Measurements from ENCODE around the gene COL10A1.

COL10A1 gene

DNA sequence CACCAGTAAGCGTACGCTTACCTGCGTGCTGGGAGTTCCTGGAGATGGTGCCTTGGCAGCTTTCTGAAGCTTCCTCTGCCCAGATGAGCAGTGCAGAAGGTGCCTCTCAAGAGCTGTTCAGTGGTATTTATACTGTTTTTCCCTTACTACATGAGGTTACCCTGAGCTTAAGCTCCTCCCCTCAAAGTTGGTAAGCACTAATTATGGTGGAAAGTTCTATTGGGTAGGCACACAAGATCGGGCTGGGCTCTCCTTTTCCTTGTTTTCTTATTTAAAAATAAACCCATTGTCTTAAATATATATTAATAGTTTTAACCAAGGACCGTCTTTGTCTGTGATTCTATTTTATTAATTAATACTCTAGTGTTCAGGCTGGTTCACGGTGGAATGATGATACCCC, at the start of gene COL10A1:
Gene COL10A1, minus strand, starts transcription at position 101 of the 400 bp plus-strand sequence. CDS start 640 bp downstream, outside the sequence.
- DNase-seq: no peak

GRCh38 chr6:116175344-116175743, 49.4 kb upstream of the COL10A1 start:
- no peak for DNase-seq

- no peak for DNase-seq
Measured at GRCh38 chr6:116173928-116174327, 48.0 kb upstream of the COL10A1 start.

DNA sequence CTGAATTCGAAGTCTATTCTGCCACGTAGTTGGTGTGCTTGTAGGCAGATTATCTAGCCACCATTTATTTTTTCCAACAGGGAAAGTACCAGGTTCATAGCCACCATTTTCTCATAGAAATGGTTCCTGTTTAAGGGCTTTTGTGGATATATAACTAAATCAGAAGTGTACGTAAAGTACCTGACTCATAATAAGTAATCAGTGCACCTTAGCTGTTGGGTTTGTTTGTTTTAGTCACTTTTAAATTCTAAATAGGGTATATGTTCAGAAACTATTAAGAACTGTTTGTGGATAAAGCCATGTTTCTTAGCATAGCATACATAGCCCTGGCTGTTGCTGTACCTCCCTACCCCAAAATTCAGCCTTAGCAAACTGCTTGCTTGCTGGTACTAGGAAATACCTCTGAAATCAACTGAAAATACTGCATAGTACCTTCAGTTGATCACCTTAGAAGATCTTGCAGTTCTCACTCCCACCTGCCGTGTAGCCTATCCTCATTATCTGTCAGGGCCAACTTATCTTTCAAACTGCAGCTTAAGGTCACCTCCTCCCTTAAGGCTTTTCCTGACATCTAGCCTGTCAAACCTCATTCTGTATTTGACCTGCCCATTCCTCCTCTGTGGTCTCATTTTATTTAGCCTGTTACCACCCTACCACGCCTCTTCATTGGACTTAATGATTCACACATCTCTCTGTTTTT, 44.6 kb upstream of the COL10A1 start:
- DNase-seq: no peak

DNA sequence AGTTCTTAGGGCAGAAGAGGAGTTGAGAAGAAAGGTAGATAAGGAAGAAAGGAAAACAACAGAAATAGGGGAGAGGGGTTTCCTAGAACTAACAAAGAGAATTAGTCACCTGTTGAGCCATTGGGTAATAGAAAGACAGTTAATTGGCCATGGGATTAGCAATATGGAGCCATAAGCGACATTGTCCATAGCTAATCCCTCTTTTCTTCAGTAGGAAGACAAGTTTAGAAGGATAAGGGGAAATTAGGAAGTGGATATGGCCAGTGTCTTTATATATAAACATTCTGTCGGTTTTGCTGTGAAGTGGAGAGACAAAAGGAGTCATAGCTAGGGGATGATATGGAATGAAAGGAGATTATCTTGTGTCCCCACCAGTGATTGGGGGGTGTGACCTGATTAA, 43.9 kb upstream of the COL10A1 start:
- DNase-seq: no peak

DNA sequence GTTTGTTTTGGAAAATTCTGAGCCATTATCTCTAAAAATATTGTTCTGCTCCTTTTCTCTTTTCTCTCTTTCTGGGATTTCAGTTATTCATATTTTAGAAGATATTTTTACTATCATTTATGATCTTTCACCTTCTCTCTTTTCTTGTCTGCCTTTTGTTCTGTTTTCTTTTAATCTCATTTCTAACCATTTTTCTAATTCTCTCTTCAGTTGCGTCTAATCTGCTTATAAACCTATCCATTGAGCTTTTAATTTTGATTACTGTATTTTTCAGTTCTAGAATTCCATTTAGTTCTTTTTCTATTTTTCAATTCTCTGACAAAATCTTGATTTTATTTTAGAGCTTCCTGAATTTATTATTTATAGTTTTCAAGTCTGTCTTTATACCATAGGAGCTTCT, 42.2 kb upstream of the COL10A1 start:
- no peak for DNase-seq

DNA sequence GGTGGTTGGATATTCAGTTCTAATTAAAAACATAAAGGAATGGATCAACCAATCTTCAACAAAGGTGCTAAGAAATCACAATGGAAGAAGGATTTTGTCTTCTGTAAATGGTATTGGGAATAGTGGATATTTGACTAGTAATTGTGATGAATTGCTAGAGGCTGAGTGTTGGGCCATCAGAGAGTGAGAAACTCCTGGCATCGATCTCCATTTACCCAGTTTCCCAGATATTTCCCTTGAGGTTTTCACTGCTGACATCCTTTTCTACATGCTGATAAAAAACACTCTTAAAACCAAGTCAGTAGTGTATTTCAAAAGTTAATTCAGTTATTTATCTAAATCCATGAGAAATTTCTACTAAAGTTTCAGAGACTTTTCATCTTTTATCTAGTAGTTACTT, 40.4 kb upstream of the COL10A1 start:
- DNase-seq: no peak

- no peak for DNase-seq
Measured at GRCh38 chr6:116165596-116165995, 39.7 kb upstream of the COL10A1 start.

- DNase-seq: no peak
Measured at GRCh38 chr6:116159782-116160524, 34.0 kb upstream of the COL10A1 start.

GRCh38 chr6:116158641-116159040, 32.7 kb upstream of the COL10A1 start:
- DNase-seq: no peak

- no peak for DNase-seq
Measured at GRCh38 chr6:116157391-116157790, 31.5 kb upstream of the COL10A1 start.

DNA sequence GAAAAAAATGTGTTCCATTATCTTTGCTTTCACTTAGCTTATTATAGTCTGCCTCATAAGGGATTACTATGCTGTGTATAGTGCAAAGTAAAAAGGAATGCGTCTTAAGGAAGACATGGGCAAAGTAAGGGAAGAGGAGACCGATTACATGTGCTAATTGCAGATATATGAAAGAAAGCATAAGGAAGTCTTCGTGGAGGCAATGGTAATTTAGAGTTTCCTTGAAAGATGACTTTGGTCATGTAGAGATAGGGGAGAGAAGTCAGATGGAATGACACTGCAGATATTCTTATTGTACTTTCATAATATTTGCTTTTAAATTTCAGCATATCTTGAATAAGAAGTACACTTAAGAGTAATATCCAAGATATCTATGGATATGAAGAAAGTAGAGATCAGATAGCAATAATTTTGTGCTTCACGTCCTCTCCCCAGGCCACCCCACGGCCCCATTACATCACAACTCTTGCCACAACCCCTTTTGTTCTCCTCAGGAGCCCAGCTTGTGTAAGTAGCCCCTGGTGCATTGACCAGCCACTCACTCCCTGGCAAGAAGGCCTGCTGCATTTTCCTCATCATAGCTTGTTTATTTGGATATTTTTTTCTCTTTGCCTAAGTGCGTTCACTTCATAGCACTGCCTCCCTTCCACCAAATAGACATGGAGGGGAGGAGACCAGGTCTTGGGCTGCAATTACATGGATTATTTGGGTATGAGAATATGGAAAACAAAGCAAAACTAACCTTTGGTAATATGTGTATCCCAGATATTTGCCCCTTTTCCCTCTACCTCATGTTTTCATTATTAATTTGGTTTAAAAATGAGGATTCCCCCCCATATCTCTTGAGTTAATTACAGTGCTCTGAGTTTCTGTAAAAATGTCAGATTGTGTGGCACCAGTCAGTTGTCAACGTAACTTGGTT, 30.7 kb upstream of the COL10A1 start:
- DNase-seq: no peak

DNA sequence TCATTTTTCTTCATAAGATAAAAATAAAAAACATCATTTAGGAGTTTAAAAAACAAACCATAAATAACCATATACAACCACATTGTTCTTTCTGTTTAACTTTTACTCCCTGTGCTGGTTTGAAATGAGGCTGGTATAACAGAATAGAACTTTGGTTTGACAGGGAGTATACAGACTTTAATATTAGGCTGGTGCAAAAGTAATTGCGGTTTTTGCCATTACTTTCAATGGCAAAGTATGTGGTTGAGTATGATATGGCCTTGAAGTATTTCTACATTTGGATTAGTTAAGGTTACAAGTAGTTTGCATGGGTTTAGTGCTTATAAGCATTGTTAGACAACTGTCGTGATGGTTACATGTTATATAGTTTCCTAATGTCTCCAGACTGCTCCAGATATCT, 29.0 kb upstream of the COL10A1 start:
- DNase-seq: no peak

- no peak for DNase-seq
Measured at GRCh38 chr6:116152620-116153019, 26.7 kb upstream of the COL10A1 start.

- DNase-seq: no peak
Measured at GRCh38 chr6:116145803-116146675, 20.1 kb upstream of the COL10A1 start.

GRCh38 chr6:116144605-116145004, 18.7 kb upstream of the COL10A1 start:
- DNase-seq: no peak

DNA sequence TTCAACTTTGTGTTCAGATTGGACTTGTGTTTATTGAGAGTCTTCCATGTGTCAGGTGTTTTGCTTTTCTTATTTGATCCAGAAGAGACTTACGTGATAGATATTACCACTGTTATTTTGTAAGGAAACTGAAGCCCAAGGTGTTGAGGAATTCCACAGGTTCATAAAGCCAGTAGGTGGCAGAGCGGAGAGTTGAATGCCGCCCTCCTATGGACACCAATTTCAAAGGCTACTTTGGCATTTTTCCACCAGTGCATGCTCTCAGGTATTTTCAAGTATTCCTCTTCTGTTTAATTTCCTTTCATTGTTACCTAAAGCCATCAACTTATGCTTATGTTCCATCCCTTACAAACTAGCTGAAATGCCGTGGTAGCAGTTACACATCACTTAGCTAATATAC, 14.0 kb upstream of the COL10A1 start:
- DNase-seq: no peak

- DNase-seq: no peak
Measured at GRCh38 chr6:116136933-116137340, 11.0 kb upstream of the COL10A1 start.

DNA sequence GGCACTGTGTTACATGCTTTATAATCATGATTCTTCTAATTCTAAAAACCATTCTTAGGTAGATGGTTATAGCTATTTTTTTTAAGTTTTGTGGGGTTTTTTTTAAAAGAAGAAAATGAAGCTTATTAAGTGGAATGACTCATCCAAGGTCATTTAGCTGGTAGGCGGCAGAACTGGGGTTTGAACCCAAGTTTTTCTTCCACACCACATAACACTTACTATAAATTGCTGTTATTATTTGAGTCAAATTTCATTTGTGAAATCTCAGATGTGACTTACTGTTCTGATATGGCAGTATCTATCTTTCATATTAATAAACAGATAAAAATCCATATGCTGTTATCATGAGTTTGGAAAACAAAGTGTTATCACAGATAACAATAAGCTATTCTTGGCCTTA, 10.4 kb upstream of the COL10A1 start:
- no peak for DNase-seq

DNA sequence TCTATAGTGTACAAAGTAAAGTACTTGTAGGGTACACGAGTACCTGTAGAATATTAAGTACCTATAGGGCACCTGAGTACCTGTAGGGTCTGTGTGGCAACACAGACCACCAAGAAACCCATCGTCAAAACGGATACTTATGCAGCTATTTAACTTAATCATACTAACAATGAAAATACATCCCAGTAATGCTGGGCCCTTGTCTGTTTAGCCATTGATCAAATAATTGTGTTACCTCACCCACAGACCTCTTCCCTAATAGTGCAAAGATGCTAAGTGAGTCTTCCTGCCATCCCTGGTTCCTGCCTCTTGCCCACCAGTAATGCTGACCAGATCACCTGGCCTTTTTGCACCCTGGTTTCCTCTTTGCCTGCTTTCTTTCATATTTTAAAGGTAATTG, 7.5 kb upstream of the COL10A1 start:
- DNase-seq: no peak

- DNase-seq: no peak
Measured at GRCh38 chr6:116127771-116128493, 2.0 kb upstream of the COL10A1 start.

DNA sequence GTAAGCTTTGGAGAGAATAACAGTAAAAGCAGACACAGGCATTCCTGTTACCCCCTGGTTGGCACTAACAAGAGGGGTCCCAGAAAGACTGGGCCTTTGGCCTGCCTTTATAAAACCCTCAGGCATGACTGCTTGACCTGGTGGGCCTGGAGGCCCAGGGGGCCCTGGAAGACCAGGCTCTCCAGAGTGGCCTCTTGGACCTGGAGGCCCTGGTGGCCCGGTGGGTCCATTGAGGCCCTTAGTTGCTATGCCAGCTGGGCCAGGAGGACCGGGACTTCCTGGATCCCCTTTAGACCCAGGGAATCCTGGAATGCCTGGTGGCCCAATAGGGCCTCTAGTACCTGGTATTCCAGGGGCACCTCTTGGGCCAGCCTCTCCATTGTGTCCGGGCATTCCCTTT, 5.5 kb downstream of the COL10A1 start:
- DNase-seq: no peak

All from NK-92 treated with Interleukin-12 subunit alpha and Interleukin-12 subunit beta, amount 100 ng/mL, for 24 hours (cell line).